ENCODE data around the gene ZNF716. TPM values are rescaled to one million over a fixed set of nuclear protein-coding genes. Genes with fewer than 3 reads are reported as not detected.

The ZNF716 gene
- total and polyA plus RNA-seq, 2 of the 13 experiments (the other 11 are each of a cell fraction or from before 2014, with no cell fraction given) = not detected

DNA sequence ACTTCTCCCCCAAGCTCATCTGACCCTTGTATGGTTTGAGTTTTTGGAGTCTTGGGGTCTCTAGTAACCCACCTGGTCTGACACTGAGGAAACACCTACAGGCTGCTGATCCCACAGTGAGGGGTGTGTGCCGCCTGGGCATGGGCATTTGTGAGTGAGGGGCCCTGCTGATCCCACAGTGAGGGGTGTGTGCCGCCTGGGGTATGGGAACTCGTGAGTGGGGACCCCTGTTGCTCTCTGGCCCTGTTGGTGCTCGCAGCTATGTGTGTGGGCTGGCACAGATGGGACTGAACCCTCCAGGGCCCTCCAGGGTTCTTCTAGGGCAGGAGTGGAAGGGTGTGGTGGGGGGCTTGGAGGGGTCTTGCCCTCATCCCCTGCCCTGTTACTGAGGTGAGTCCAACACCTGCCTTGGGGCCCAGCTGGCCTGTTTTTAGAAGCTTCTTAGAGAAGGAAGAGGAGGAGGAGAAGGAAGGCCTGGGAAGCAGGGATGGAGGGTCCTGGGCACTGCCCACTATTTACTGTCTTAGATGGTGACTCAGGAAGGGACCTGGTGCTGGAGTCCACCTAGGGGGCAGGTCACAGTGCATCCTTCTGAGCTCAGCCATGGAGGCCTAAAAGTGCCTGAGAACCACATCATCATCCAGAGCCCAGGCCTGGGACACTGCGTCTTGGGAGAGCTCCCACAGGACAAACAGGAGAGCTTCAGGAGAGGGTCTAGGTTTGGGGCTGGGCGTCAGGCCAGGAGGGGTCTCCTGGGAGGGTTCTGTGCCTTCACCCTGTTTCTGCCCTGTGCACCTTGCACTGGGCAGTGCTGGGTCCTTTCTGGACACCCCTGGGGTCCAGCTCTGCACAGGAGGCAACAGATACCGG lies 36.2 kb upstream of the ZNF716 start:
- no CpG with 5 or more reads among the region's 7 CpGs for WGBS (ENCODE audit: low lambda C conversion rate)
- Histone ChIP-seq H3K4me1 (ENCODE audit: insufficient read depth, low read length) (no peaks in the 10 kb centered on the region), H3K4me3 (replicated peaks in 1 of 3; ENCODE audit: insufficient read depth in 1 of 3, low read depth in 2 of 3, low read length in 3 of 3) (no peak overlapping the region), H2AFZ (ENCODE audit: low read length) (no peak overlapping the region), H4K20me1 (ENCODE audit: insufficient read depth, low read length) (no peaks in the 10 kb centered on the region), H3K36me3 (replicated peaks in 1 of 2; ENCODE audit: control insufficient read depth in 1 of 2, insufficient read depth in 2 of 2, low read length in 2 of 2) (no peaks in the 10 kb centered on the region), H3K9ac (ENCODE audit: insufficient read depth, low read depth, low read length) (no peak overlapping the region), H3K9me3 (ENCODE audit: low read length) (peaks cover 91% of the 10 kb centered on the region), H3K27ac (ENCODE audit: extremely low read length, insufficient read depth, low read length) (no peak overlapping the region), H3K4me2 (ENCODE audit: low read depth, low read length) (no peak overlapping the region), H3K79me2 (ENCODE audit: insufficient read depth, low read length) (no peaks in the 10 kb centered on the region), H3K27me3 (ENCODE audit: control insufficient read depth in 1 of 2, insufficient read depth in 2 of 2, low read length in 2 of 2) (no peaks in the 10 kb centered on the region)
- BruUV-seq (replicated peaks) = no TSS peak
- CTCF ChIA-PET (ENCODE audit: low intra/inter-chr PET ratio, low total read pairs) = no interaction called here
- POLR2A ChIA-PET = no interaction called here
- intact Hi-C loops (cut with micrococcal nuclease; ENCODE audit: unreplicated experiment) (no loop called here), in situ Hi-C loops (cut with HindIII; ENCODE audit: extremely low pct_ligation_motif_present, low pct_unique_long_range_greater_than_20kb) (no loop called here)
- no peak for FAIRE-seq
- no peak for ATAC-seq
- DNase-seq (ENCODE audit: low spot score) = no peak
- TF ChIP-seq ZNF749 (CRISPR knock-in tag; IDR thresholded peaks at IDR 0.05; ENCODE audit: borderline replicate concordance) (no peak), ETV6 (CRISPR knock-in tag; conservative IDR thresholded peaks at IDR 0.05) (no peak), TP53 (CRISPR knock-in tag; conservative IDR thresholded peaks at IDR 0.05) (no peak), ASH2L (IDR thresholded peaks at IDR 0.05; ENCODE audit: insufficient read length, low read depth, low read length) (no peak), ZNF282 (IDR thresholded peaks at IDR 0.05; ENCODE audit: partially characterized antibody) (no peak), NFYC (CRISPR knock-in tag; IDR thresholded peaks at IDR 0.05) (no peak), ZNF75D (CRISPR knock-in tag; IDR thresholded peaks at IDR 0.05; ENCODE audit: borderline replicate concordance) (no peak), HOXD1 (CRISPR knock-in tag; IDR thresholded peaks at IDR 0.05) (no peak), SNAPC2 (CRISPR knock-in tag; IDR thresholded peaks at IDR 0.05) (no peak)
- TF ChIP-seq, protein P1, sequence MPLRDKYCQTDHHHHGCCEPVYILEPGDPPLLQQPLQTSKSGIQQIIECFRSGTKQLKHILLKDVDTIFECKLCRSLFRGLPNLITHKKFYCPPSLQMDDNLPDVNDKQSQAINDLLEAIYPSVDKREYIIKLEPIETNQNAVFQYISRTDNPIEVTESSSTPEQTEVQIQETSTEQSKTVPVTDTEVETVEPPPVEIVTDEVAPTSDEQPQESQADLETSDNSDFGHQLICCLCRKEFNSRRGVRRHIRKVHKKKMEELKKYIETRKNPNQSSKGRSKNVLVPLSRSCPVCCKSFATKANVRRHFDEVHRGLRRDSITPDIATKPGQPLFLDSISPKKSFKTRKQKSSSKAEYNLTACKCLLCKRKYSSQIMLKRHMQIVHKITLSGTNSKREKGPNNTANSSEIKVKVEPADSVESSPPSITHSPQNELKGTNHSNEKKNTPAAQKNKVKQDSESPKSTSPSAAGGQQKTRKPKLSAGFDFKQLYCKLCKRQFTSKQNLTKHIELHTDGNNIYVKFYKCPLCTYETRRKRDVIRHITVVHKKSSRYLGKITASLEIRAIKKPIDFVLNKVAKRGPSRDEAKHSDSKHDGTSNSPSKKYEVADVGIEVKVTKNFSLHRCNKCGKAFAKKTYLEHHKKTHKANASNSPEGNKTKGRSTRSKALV (CRISPR knock-in tag; IDR thresholded peaks at IDR 0.05) = no peak
- TF ChIP-seq, protein P2, sequence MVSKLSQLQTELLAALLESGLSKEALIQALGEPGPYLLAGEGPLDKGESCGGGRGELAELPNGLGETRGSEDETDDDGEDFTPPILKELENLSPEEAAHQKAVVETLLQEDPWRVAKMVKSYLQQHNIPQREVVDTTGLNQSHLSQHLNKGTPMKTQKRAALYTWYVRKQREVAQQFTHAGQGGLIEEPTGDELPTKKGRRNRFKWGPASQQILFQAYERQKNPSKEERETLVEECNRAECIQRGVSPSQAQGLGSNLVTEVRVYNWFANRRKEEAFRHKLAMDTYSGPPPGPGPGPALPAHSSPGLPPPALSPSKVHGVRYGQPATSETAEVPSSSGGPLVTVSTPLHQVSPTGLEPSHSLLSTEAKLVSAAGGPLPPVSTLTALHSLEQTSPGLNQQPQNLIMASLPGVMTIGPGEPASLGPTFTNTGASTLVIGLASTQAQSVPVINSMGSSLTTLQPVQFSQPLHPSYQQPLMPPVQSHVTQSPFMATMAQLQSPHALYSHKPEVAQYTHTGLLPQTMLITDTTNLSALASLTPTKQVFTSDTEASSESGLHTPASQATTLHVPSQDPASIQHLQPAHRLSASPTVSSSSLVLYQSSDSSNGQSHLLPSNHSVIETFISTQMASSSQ (IDR thresholded peaks at IDR 0.05; ENCODE audit: low read depth) = no peak
- TF ChIP-seq, protein P2 (CRISPR knock-in tag; IDR thresholded peaks at IDR 0.05; ENCODE audit: borderline replicate concordance) = no peak
- TF ChIP-seq, protein P3, sequence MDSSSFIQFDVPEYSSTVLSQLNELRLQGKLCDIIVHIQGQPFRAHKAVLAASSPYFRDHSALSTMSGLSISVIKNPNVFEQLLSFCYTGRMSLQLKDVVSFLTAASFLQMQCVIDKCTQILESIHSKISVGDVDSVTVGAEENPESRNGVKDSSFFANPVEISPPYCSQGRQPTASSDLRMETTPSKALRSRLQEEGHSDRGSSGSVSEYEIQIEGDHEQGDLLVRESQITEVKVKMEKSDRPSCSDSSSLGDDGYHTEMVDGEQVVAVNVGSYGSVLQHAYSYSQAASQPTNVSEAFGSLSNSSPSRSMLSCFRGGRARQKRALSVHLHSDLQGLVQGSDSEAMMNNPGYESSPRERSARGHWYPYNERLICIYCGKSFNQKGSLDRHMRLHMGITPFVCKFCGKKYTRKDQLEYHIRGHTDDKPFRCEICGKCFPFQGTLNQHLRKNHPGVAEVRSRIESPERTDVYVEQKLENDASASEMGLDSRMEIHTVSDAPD (CRISPR knock-in tag; IDR thresholded peaks at IDR 0.05) = no peak
- TF ChIP-seq, protein P4, sequence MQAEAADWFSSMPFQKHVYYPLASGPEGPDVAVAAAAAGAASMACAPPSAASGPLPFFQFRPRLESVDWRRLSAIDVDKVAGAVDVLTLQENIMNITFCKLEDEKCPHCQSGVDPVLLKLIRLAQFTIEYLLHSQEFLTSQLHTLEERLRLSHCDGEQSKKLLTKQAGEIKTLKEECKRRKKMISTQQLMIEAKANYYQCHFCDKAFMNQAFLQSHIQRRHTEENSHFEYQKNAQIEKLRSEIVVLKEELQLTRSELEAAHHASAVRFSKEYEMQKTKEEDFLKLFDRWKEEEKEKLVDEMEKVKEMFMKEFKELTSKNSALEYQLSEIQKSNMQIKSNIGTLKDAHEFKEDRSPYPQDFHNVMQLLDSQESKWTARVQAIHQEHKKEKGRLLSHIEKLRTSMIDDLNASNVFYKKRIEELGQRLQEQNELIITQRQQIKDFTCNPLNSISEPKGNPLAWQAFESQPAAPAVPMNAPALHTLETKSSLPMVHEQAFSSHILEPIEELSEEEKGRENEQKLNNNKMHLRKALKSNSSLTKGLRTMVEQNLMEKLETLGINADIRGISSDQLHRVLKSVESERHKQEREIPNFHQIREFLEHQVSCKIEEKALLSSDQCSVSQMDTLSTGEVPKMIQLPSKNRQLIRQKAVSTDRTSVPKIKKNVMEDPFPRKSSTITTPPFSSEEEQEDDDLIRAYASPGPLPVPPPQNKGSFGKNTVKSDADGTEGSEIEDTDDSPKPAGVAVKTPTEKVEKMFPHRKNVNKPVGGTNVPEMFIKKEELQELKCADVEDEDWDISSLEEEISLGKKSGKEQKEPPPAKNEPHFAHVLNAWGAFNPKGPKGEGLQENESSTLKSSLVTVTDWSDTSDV (CRISPR knock-in tag; IDR thresholded peaks at IDR 0.05) = no peak
